OCI-LY7 (cell line): ENCODE data around the gene KANK2.

Experiments used
- EZH2phosphoT487 ChIP-seq: fragments of 200-600 bp; sonication (generic); IDR thresholded peaks from 2 replicates; pipeline ENCODE4 v1.6.1; 2018; ENCODE audit warnings: low read depth, borderline replicate concordance, mild to moderate bottlenecking, mixed run types, antibody characterized with exemption, low read length, moderate library complexity, mixed read lengths
- TF ChIP-seq, protein P1 (sequence below): fragments of 200-600 bp; sonication (generic); conservative IDR thresholded peaks from 2 replicates; pipeline ENCODE4 v1.5.1; 2014; ENCODE audit warnings: mild to moderate bottlenecking, antibody characterized with exemption, low read length, moderate library complexity, mixed read lengths

DNA sequence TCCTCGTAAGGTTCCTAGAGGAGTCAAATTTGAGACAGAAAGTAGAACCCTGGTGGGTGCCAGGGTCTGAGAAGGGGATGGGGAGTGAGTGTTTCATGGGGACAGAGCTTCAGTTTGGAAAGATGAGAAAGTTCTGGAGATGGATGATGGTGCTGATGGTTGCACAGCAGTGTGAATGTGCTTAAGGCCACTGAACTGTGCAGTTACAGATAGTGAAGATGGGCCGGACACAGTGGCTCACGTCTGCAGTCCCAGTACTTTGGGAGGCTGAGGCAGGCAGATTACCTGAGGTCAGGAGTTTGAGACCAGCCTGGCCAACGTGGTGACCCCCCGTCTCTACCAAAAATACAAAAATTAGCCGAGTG, 42.7 kb downstream of the KANK2 start:
- TF ChIP-seq, protein P1, sequence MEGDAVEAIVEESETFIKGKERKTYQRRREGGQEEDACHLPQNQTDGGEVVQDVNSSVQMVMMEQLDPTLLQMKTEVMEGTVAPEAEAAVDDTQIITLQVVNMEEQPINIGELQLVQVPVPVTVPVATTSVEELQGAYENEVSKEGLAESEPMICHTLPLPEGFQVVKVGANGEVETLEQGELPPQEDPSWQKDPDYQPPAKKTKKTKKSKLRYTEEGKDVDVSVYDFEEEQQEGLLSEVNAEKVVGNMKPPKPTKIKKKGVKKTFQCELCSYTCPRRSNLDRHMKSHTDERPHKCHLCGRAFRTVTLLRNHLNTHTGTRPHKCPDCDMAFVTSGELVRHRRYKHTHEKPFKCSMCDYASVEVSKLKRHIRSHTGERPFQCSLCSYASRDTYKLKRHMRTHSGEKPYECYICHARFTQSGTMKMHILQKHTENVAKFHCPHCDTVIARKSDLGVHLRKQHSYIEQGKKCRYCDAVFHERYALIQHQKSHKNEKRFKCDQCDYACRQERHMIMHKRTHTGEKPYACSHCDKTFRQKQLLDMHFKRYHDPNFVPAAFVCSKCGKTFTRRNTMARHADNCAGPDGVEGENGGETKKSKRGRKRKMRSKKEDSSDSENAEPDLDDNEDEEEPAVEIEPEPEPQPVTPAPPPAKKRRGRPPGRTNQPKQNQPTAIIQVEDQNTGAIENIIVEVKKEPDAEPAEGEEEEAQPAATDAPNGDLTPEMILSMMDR, result no peak
- no peak for TF ChIP-seq EZH2phosphoT487
